ENCODE results near the gene UQCRC2. TPM values are rescaled to one million over a fixed set of nuclear protein-coding genes. Genes with fewer than 3 reads are reported as not detected.

UQCRC2 gene
- total and polyA plus RNA-seq, 9 donors: 101 to 325 (median 164) TPM

GRCh38 chr16:21940570-21940969 is 12.6 kb upstream of the UQCRC2 start:
- intact Hi-C loops (cut with DNase I): no loop called here
- TF ChIP-seq EP300 (IDR thresholded peaks at IDR 0.05): no peak
- no peak for TF ChIP-seq CTCF (IDR thresholded peaks at IDR 0.05)
- no peak for TF ChIP-seq POLR2A (IDR thresholded peaks at IDR 0.05)
- no peak for DNase-seq
- 77 to 89% (median 88%) methylated on average over 1 of the region's 1 CpG for WGBS, 3 donors
- Histone ChIP-seq H3K27ac (no peak overlapping the region), H3K4me1 (ENCODE audit: insufficient read depth) (no peaks in the 10 kb centered on the region), H3K9me3 (no peaks in the 10 kb centered on the region), H3K27me3 (no peaks in the 10 kb centered on the region), H3K4me3 (no peak overlapping the region), H3K36me3 (no peaks in the 10 kb centered on the region)

GRCh38 chr16:21943571-21943970 is 9.6 kb upstream of the UQCRC2 start:
- DNase-seq: no peak
- intact Hi-C loops (cut with DNase I): no loop called here
- Histone ChIP-seq H3K27ac (no peak overlapping the region), H3K4me1 (ENCODE audit: insufficient read depth) (no peaks in the 10 kb centered on the region), H3K36me3 (no peaks in the 10 kb centered on the region), H3K27me3 (no peaks in the 10 kb centered on the region), H3K4me3 (no peak overlapping the region), H3K9me3 (no peaks in the 10 kb centered on the region)
- no peak for TF ChIP-seq CTCF (IDR thresholded peaks at IDR 0.05)
- TF ChIP-seq EP300 (IDR thresholded peaks at IDR 0.05): no peak
- TF ChIP-seq POLR2A (IDR thresholded peaks at IDR 0.05): no peak
- 85 to 94% (median 90%) methylated on average over 4 of the region's 4 CpGs for WGBS, 3 donors

GRCh38 chr16:21946889-21947635 is 6.1 kb upstream of the UQCRC2 start:
- no peak overlapping the region for H3K27ac ChIP-seq
- H3K4me3 ChIP-seq: no peak overlapping the region
- H3K27me3 ChIP-seq: no peaks in the 10 kb centered on the region
- no peaks in the 10 kb centered on the region for H3K36me3 ChIP-seq
- TF ChIP-seq POLR2A (IDR thresholded peaks at IDR 0.05) (no peak), CTCF (IDR thresholded peaks at IDR 0.05) (no peak), EP300 (IDR thresholded peaks at IDR 0.05) (no peak)
- H3K9me3 ChIP-seq: no peaks in the 10 kb centered on the region
- 74 to 83% (median 80%) methylated on average over 9 of the region's 9 CpGs for WGBS, 3 donors
- intact Hi-C loops (cut with DNase I): no loop called here
- DNase-seq: no peak
- no peaks in the 10 kb centered on the region for H3K4me1 ChIP-seq (ENCODE audit: insufficient read depth)

GRCh38 chr16:21949713-21950260 is 3.4 kb upstream of the UQCRC2 start:
- TF ChIP-seq EP300 (IDR thresholded peaks at IDR 0.05) (no peak), CTCF (IDR thresholded peaks at IDR 0.05) (no peak), POLR2A (IDR thresholded peaks at IDR 0.05) (no peak)
- H3K4me1 ChIP-seq (ENCODE audit: insufficient read depth): peaks cover 6% of the 10 kb centered on the region
- H3K36me3 ChIP-seq: no peaks in the 10 kb centered on the region
- no peaks in the 10 kb centered on the region for H3K9me3 ChIP-seq
- no peak for DNase-seq
- H3K27ac ChIP-seq: no peak overlapping the region
- H3K4me3 ChIP-seq: no peak overlapping the region
- intact Hi-C loops (cut with DNase I): loop anchor here in 1 of 4 donors (5.0 kb wide), 1 partner anchor 348 kb away; the partner anchor contains the start of gene POLR3E
- 33 to 38% (median 36%) methylated on average over 1 of the region's 1 CpG for WGBS, 3 donors
- no peaks in the 10 kb centered on the region for H3K27me3 ChIP-seq
